Endothelial cell of umbilical vein (primary cell): ENCODE data around the gene NDUFAF2. TPM values are rescaled to one million over a fixed set of nuclear protein-coding genes. Genes with fewer than 3 reads are reported as not detected.

Source experiments
- BruUV-seq: library from RNA; stranded (reverse); fragments of 400-500 nt; replicated peaks from 2 replicates; lab custom pipeline; 2021; lab: Mats Ljungman, UMichigan
- CTCF ChIA-PET: fragments of 300-600, 350-600 bp; sonication (Branson Sonifier 250); formaldehyde crosslinking; loops from one replicate; lab custom pipeline; 2021; ENCODE audit warnings: antibody characterized with exemption, inconsistent platforms; lab: Charles Lee
- POLR2A ChIA-PET: fragments of 300-600, 350-600 bp; sonication (Branson Sonifier 250); formaldehyde crosslinking; loops from one replicate; lab custom pipeline; 2021; ENCODE audit warnings: antibody characterized with exemption, inconsistent platforms; lab: Charles Lee
- DNase-seq: peaks from one replicate; pipeline ENCODE4 v3.0.0-alpha.2; 2011; ENCODE audit warnings: low read depth, low spot score
- FAIRE-seq: peaks from 2 replicates; lab custom pipeline; 2011; peaks lifted over from hg19 to GRCh38; lab: Jason Lieb, UNC
- H2AFZ ChIP-seq: 2 replicates; pipeline ENCODE4 v1.6.0; 2012; ENCODE audit warnings: low read depth, low read length, control low read depth, inconsistent platforms
- H3K27ac ChIP-seq: 2 replicates; pipeline ENCODE4 v1.5.1; 2011; ENCODE audit warnings: low read depth, mild to moderate bottlenecking, control low read depth, low read length, moderate library complexity; ENCODE audit not compliant: insufficient read depth
- H3K27me3 ChIP-seq, 2 experiments: 2 replicates each; pipeline versions ENCODE4 v1.6.0 to v1.6.1; 2011; ENCODE audit warnings: low read length in 2 of 2, mixed read lengths in 1 of 2; ENCODE audit not compliant: control insufficient read depth in 2 of 2, insufficient read depth in 2 of 2
- H3K36me3 ChIP-seq, 2 experiments: 2 replicates in 1 of 2; 3 replicates in 1 of 2; pipeline ENCODE4 v1.5.1; 2011; ENCODE audit warnings: low read length in 2 of 2, mild to moderate bottlenecking in 1 of 2, moderate library complexity in 1 of 2; ENCODE audit not compliant: control insufficient read depth in 2 of 2, insufficient read depth in 2 of 2; ENCODE audit errors: extremely low read depth in 1 of 2
- H3K4me1 ChIP-seq: 3 replicates; pipeline ENCODE4 v1.5.1; 2011; ENCODE audit warnings: mild to moderate bottlenecking, low read length; ENCODE audit not compliant: control insufficient read depth, insufficient read depth; ENCODE audit errors: extremely low read depth
- H3K4me2 ChIP-seq: 2 replicates; pipeline ENCODE4 v1.6.1; 2011; ENCODE audit warnings: low read length, control low read depth, mixed read lengths; ENCODE audit not compliant: insufficient read depth
- H3K4me3 ChIP-seq, 3 experiments: fragments of 200-600 bp in 1 of 3; sonication (generic), shearing (Covaris generic) in 1 of 3; replicated peaks in 1 of 3; 2 replicates each; pipeline ENCODE4 v1.5.1; 2011 to 2016; ENCODE audit warnings: control low read depth in 3 of 3, low read length in 3 of 3, mild to moderate bottlenecking in 2 of 3, inconsistent platforms in 1 of 3, low read depth in 1 of 3, moderate library complexity in 1 of 3; ENCODE audit not compliant: insufficient read depth in 1 of 3
- H3K79me2 ChIP-seq: 2 replicates; pipeline ENCODE4 v1.6.0; 2012; ENCODE audit warnings: low read length, inconsistent platforms; ENCODE audit not compliant: control insufficient read depth, insufficient read depth
- H3K9ac ChIP-seq: replicated peaks from 2 replicates; pipeline ENCODE3; 2011; ENCODE audit warnings: low read length, control low read depth; ENCODE audit not compliant: insufficient read depth; ENCODE audit errors: extremely low read depth
- H3K9me1 ChIP-seq: replicated peaks from 3 replicates; pipeline ENCODE4 v1.6.0; 2011; ENCODE audit warnings: mild to moderate bottlenecking, low read length; ENCODE audit not compliant: control insufficient read depth, insufficient read depth; ENCODE audit errors: extremely low read depth
- H3K9me3 ChIP-seq: replicated peaks from 2 replicates; pipeline ENCODE4 v1.5.1; 2012; ENCODE audit warnings: low read length, inconsistent platforms; ENCODE audit not compliant: control insufficient read depth, insufficient read depth
- H4K20me1 ChIP-seq: replicated peaks from 2 replicates; pipeline ENCODE3; 2011; ENCODE audit warnings: mild to moderate bottlenecking, low read length; ENCODE audit not compliant: control insufficient read depth, insufficient read depth; ENCODE audit errors: extremely low read depth
- EZH2 ChIP-seq: IDR thresholded peaks from 2 replicates; pipeline ENCODE4 v1.6.1; 2012; ENCODE audit warnings: borderline replicate concordance, low read depth, mild to moderate bottlenecking, moderate library complexity, low read length, inconsistent platforms; ENCODE audit not compliant: severe bottlenecking
- FOS ChIP-seq: IDR thresholded peaks from 2 replicates; pipeline ENCODE4 v1.6.1; 2011; ENCODE audit warnings: mild to moderate bottlenecking, low read length, moderate library complexity, borderline replicate concordance; ENCODE audit not compliant: insufficient read depth
- GATA2 ChIP-seq: IDR thresholded peaks from 2 replicates; pipeline ENCODE4 v1.7.0; 2011; ENCODE audit warnings: low read depth, mild to moderate bottlenecking, moderate library complexity, mixed read lengths, low read length; ENCODE audit not compliant: insufficient read length, insufficient read depth
- JUN ChIP-seq: IDR thresholded peaks from 2 replicates; pipeline ENCODE4 v1.6.1; 2011; ENCODE audit warnings: borderline replicate concordance, low read depth; ENCODE audit not compliant: insufficient read length, insufficient read depth
- MYC ChIP-seq: IDR thresholded peaks from one replicate; pipeline ENCODE4 v1.6.1; 2011; ENCODE audit warnings: mild to moderate bottlenecking, low read depth, low read length
- POLR2A ChIP-seq: IDR thresholded peaks from 2 replicates; pipeline ENCODE4 v1.6.1; 2012; ENCODE audit warnings: low read depth, mild to moderate bottlenecking, control low read depth, low read length
- POLR2AphosphoS5 ChIP-seq: IDR thresholded peaks from 2 replicates; pipeline ENCODE4 v1.6.1; 2012; ENCODE audit warnings: low read depth, mild to moderate bottlenecking, control low read depth, low read length, moderate library complexity; ENCODE audit not compliant: insufficient read depth
- dilution Hi-C: fragments of 300-500 bp; cut with MboI; formaldehyde crosslinking; loops from one replicate; pipeline ENCODE4 v1.15.0; 2019; ENCODE audit warnings: low sequenced_read_pairs; ENCODE audit not compliant: extremely low pct_ligation_motif_present
- intact Hi-C: fragments of 100-400 bp; cut with micrococcal nuclease; formaldehyde crosslinking; loops from one replicate; pipeline ENCODE4 v1.10.0; 2022
- polyA plus RNA-seq, 4 experiments: library from polyadenylated mRNA; depleted of rRNA in 3 of 4; stranded (reverse) in 3 of 4; unstranded in 1 of 4; fragments of >200 nt; gene quantifications; 2 replicates each; pipeline versions ENCODE4 v1.2.1 to v1.2.3, GENCODE V29; 2011 to 2012; ENCODE audit warnings: missing spikeins in 1 of 4
- total RNA-seq: library from RNA; stranded (reverse); gene quantifications from 2 replicates; pipeline ENCODE4 v1.2.3, GENCODE V29; 2021
- TF ChIP-seq, protein P1 (sequence below), 2 donors: IDR thresholded peaks; 1 replicate in 1 of 2; 2 replicates in 1 of 2; pipeline ENCODE4 v1.5.1; 2011; ENCODE audit warnings: low read length in 2 of 2, mild to moderate bottlenecking in 2 of 2, moderate library complexity in 2 of 2, control low read depth in 1 of 2, inconsistent platforms in 1 of 2, low read depth in 1 of 2; ENCODE audit not compliant: insufficient read depth in 1 of 2; ENCODE audit errors: extremely low read depth in 1 of 2
- TF ChIP-seq, protein P2 (sequence below): IDR thresholded peaks from 2 replicates; pipeline ENCODE4 v1.6.1; 2011; ENCODE audit not compliant: insufficient read depth, insufficient read length

Gene NDUFAF2
- total and polyA plus RNA-seq, 2 donors (not counting 3 experiments of a cell fraction or from before 2014, with no cell fraction given) = 10.7 to 39.9 TPM

DNA sequence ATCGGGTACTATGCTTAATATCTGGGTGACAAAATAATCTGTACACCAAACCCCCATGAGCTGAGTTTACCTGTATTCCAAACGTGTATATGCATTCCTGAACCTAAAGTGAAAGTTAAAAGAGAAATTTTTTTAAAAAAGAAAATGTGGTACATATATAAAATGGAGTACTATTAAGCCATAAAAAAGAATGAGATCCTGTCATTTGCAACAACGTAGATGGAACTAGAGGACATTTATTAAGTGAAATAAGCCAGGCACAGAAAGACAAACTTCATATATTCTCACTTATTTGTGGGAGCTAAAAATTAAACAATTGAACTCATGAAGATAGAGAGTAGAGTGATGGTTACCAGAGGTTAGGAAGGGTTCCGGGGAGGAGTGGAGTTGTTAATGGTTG is 44.8 kb downstream of the NDUFAF2 start:
- CTCF ChIA-PET = no interaction called here
- H3K27me3 ChIP-seq = no peaks in the 10 kb centered on the region
- no peaks in the 10 kb centered on the region for H3K9me1 ChIP-seq
- no peaks in the 10 kb centered on the region for H3K9me3 ChIP-seq
- no peak for DNase-seq
- no TSS peak for BruUV-seq
- H3K36me3 ChIP-seq = peaks cover 0 to 3% of the 10 kb centered on the region in 2 experiments
- dilution Hi-C loops = no loop called here
- H4K20me1 ChIP-seq = no peaks in the 10 kb centered on the region
- H3K4me2 ChIP-seq = no peak overlapping the region
- no peak overlapping the region for H2AFZ ChIP-seq
- TF ChIP-seq POLR2AphosphoS5 = no peak
- no peak for TF ChIP-seq EZH2
- no peak for TF ChIP-seq JUN
- no peak for TF ChIP-seq GATA2
- TF ChIP-seq MYC = no peak
- no peak overlapping the region for H3K9ac ChIP-seq
- H3K4me3 ChIP-seq = no peak overlapping the region
- H3K27ac ChIP-seq = no peak overlapping the region
- intact Hi-C loops = no loop called here
- no peaks in the 10 kb centered on the region for H3K4me1 ChIP-seq
- POLR2A ChIA-PET = no interaction called here
- FAIRE-seq = no peak
- no peaks in the 10 kb centered on the region for H3K79me2 ChIP-seq

DNA sequence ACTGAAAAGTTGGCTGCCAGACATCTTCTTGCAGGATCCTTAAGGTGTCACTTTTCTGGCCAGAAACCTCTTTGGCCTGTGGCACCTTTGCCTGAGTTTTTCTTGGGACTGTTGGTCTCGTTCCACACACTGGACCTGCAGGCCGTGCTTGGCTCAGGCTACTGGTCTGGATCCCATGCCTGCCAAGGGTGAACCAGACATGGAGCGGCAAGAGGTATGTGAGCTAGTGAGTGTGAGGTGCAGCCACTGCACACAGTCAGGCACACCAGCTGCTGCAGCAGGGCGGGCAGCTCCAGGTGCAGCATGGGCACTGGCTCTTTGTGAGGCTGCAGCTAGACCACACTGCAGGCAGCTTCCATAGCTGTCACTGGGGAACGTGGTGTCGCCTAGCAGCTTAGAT is 47.9 kb downstream of the NDUFAF2 start:
- TF ChIP-seq POLR2AphosphoS5 = no peak
- TF ChIP-seq FOS = no peak
- no peak for TF ChIP-seq EZH2
- no peak for TF ChIP-seq MYC
- TF ChIP-seq JUN = no peak
- TF ChIP-seq, protein P1, sequence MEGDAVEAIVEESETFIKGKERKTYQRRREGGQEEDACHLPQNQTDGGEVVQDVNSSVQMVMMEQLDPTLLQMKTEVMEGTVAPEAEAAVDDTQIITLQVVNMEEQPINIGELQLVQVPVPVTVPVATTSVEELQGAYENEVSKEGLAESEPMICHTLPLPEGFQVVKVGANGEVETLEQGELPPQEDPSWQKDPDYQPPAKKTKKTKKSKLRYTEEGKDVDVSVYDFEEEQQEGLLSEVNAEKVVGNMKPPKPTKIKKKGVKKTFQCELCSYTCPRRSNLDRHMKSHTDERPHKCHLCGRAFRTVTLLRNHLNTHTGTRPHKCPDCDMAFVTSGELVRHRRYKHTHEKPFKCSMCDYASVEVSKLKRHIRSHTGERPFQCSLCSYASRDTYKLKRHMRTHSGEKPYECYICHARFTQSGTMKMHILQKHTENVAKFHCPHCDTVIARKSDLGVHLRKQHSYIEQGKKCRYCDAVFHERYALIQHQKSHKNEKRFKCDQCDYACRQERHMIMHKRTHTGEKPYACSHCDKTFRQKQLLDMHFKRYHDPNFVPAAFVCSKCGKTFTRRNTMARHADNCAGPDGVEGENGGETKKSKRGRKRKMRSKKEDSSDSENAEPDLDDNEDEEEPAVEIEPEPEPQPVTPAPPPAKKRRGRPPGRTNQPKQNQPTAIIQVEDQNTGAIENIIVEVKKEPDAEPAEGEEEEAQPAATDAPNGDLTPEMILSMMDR (IDR thresholded peaks at IDR 0.05; ENCODE audit: extremely low read depth in 1 of 2, insufficient read depth in 1 of 2, low read depth in 1 of 2, low read length in 2 of 2) = no peak
- no peak for TF ChIP-seq POLR2A
- TF ChIP-seq, protein P2, sequence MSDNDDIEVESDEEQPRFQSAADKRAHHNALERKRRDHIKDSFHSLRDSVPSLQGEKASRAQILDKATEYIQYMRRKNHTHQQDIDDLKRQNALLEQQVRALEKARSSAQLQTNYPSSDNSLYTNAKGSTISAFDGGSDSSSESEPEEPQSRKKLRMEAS = no peak
- no peak for TF ChIP-seq GATA2
- H3K9ac ChIP-seq = no peak overlapping the region
- no peaks in the 10 kb centered on the region for H3K9me1 ChIP-seq
- no peaks in the 10 kb centered on the region for H3K9me3 ChIP-seq
- H3K27me3 ChIP-seq = no peaks in the 10 kb centered on the region
- DNase-seq (no peak), FAIRE-seq (no peak)
- H3K79me2 ChIP-seq = no peaks in the 10 kb centered on the region
- H2AFZ ChIP-seq = no peak overlapping the region
- CTCF ChIA-PET = interaction anchor here (1.5 kb wide), 1 partner anchor 16 kb away, joined by 3 read pairs; no protein-coding TSS in a partner anchor
- H3K4me2 ChIP-seq = no peak overlapping the region
- H3K4me1 ChIP-seq = peaks cover 4% of the 10 kb centered on the region
- POLR2A ChIA-PET = no interaction called here
- dilution Hi-C loops = no loop called here
- H3K36me3 ChIP-seq = peaks cover 0 to 3% of the 10 kb centered on the region in 2 experiments
- no peak overlapping the region for H3K27ac ChIP-seq
- intact Hi-C loops = no loop called here
- H4K20me1 ChIP-seq = no peaks in the 10 kb centered on the region
- BruUV-seq = no TSS peak
- no peak overlapping the region for H3K4me3 ChIP-seq
